GM20000 (cell line): Measurements from ENCODE around the gene KCNH8.

Experiments used
- DNase-seq: peaks from one replicate; pipeline ENCODE4 v3.0.0; 2012; ENCODE audit warnings: low spot score
- TF ChIP-seq, protein P1 (sequence below): IDR thresholded peaks from 2 replicates; pipeline ENCODE4 v1.5.1; 2012; ENCODE audit warnings: mild to moderate bottlenecking, control low read depth; ENCODE audit errors: extremely low read depth, missing control alignments

The KCNH8 gene

GRCh38 chr3:19173945-19174344, 25.6 kb downstream of the KCNH8 start:
- TF ChIP-seq, protein P1, sequence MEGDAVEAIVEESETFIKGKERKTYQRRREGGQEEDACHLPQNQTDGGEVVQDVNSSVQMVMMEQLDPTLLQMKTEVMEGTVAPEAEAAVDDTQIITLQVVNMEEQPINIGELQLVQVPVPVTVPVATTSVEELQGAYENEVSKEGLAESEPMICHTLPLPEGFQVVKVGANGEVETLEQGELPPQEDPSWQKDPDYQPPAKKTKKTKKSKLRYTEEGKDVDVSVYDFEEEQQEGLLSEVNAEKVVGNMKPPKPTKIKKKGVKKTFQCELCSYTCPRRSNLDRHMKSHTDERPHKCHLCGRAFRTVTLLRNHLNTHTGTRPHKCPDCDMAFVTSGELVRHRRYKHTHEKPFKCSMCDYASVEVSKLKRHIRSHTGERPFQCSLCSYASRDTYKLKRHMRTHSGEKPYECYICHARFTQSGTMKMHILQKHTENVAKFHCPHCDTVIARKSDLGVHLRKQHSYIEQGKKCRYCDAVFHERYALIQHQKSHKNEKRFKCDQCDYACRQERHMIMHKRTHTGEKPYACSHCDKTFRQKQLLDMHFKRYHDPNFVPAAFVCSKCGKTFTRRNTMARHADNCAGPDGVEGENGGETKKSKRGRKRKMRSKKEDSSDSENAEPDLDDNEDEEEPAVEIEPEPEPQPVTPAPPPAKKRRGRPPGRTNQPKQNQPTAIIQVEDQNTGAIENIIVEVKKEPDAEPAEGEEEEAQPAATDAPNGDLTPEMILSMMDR = no peak
- no peak for DNase-seq

DNA sequence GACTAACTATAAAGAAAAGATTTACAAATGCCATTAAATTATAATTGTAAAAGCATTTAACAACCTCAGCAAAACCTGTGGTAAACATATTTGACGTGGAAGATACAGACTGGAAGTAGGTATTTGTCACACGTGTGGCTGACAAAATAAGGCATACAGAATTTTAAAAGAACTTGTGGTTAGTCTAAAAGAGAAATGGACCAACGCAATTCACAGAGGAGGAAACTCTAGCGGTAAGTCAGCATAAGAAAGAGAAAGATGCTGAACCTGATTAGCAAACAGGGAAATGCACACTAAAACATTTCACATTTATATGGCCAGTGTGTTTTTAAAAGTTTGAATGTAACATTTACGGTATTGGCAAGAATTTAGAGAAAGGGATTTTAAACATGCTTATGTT, 35.3 kb downstream of the KCNH8 start:
- TF ChIP-seq, protein P1 = no peak
- no peak for DNase-seq

DNA sequence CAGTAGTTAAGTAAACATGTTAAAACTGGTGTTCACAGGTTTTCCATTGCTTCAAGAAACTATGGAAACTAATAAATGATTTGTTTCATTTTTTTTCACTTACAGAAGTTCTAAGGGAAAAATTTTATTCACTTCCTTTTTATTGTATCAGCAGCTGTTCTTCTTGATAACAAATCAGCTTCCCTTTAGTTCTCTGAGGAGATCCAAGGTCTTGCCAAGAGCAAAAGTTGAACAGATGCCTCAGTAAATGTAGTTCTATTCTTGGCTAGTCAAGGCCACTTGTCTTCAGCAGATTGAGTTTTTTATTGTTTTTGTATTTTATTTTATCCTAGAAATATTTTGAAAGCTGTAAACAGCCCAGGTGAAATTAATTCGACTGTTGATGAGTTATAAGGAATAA, 41.8 kb downstream of the KCNH8 start:
- DNase-seq = no peak
- TF ChIP-seq, protein P1 = no peak

- no peak for DNase-seq
- TF ChIP-seq, protein P1 = no peak
Observed at GRCh38 chr3:19190602-19191001, 42.3 kb downstream of the KCNH8 start.

DNA sequence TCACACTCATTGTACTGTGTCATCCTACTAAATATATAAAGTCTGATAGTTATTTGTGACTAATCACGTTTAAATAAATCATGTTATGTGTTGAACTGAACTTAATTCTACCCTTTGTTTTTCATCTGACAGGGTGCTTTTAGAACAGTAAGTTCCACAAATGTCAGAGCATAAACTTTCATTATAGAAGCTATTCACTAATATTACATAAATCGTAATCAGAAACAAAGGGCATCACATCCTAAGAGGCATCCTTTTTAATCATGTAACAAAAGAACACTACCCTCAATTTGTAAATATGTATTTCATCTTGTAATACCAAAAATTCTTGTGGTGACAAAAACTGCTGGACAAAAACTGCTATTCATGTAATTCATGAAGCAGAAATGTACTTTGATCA, 50.8 kb downstream of the KCNH8 start:
- no peak for DNase-seq
- TF ChIP-seq, protein P1 = no peak

DNA sequence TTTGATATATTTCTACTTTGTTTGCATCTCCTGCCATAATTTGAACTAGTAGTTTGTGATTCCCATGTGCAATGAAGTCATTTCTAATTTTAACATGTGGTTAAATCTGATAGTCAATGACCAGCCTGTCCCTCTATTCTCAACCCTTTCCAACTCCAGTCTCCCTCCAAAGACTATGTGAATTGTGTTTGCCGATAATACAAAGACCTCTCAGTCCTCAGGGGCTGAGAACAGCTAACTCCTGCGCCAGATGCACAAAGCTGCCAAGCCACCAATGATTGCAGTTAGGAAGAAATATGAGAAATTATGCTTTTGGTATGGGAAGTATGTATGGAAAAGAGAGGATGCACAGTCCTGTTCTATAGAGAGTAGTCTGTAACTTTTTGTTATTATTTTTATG, 54.0 kb downstream of the KCNH8 start:
- TF ChIP-seq, protein P1 = no peak
- DNase-seq = no peak

- no peak for DNase-seq
- TF ChIP-seq, protein P1 = no peak
Observed at GRCh38 chr3:19202754-19203153, 54.4 kb downstream of the KCNH8 start.

GRCh38 chr3:19206540-19206939, 58.2 kb downstream of the KCNH8 start:
- TF ChIP-seq, protein P1 = no peak

More at GRCh38 chr3:19206540-19206939, 58.2 kb downstream of the KCNH8 start:
- no peak for DNase-seq
